ENCODE data around the gene NAV1. TPM values are rescaled to one million over a fixed set of nuclear protein-coding genes. Genes with fewer than 3 reads are reported as not detected.
"Not testable (repeated sequence)": the region's sequence is repeated elsewhere in the genome, so short reads cannot be mapped to it uniquely, and the experiment has no call there.

Gene NAV1
- total RNA-seq, 1 donor from 2014 or later = 44.9 TPM

- no peak for DNase-seq (ENCODE audit: extremely low spot score, unreplicated experiment)
- H3K27me3 Mint-ChIP-seq = peaks cover 31% of the 10 kb centered on the region
Observed at GRCh38 chr1:201542309-201543035, 3.5 kb downstream of the NAV1 start.

GRCh38 chr1:201543871-201544642 lies 5.1 kb downstream of the NAV1 start:
- no peaks in the 10 kb centered on the region for H3K9me3 Mint-ChIP-seq
- TF ChIP-seq CTCF (conservative IDR thresholded peaks at IDR 0.05) = no peak
- H3K4me3 Mint-ChIP-seq = no peak overlapping the region
- peaks cover 21% of the 10 kb centered on the region for H3K27me3 Mint-ChIP-seq
- H3K4me1 Mint-ChIP-seq (ENCODE audit: unreplicated experiment) = peaks cover 13% of the 10 kb centered on the region
- H3K36me3 Mint-ChIP-seq = no peaks in the 10 kb centered on the region
- no peak for DNase-seq (ENCODE audit: extremely low spot score, unreplicated experiment)
- H3K27ac Mint-ChIP-seq = peak overlapping the region; percentile 11

More at GRCh38 chr1:201542309-201543035, 3.5 kb downstream of the NAV1 start:
- no peaks in the 10 kb centered on the region for H3K9me3 Mint-ChIP-seq
- no peak for TF ChIP-seq CTCF (conservative IDR thresholded peaks at IDR 0.05)
- peak overlapping the region; percentile 23 for H3K4me3 Mint-ChIP-seq
- H3K4me1 Mint-ChIP-seq (ENCODE audit: unreplicated experiment) = peaks cover 18% of the 10 kb centered on the region
- H3K27ac Mint-ChIP-seq = no peak overlapping the region
- no peaks in the 10 kb centered on the region for H3K36me3 Mint-ChIP-seq

GRCh38 chr1:201544710-201545109 lies 5.8 kb downstream of the NAV1 start:
- DNase-seq (ENCODE audit: extremely low spot score, unreplicated experiment) = no peak
- no peaks in the 10 kb centered on the region for H3K9me3 Mint-ChIP-seq
- peaks cover 17% of the 10 kb centered on the region for H3K27me3 Mint-ChIP-seq
- H3K36me3 Mint-ChIP-seq = no peaks in the 10 kb centered on the region
- no peak for TF ChIP-seq CTCF (conservative IDR thresholded peaks at IDR 0.05)
- no peak overlapping the region for H3K4me3 Mint-ChIP-seq
- peaks cover 13% of the 10 kb centered on the region for H3K4me1 Mint-ChIP-seq (ENCODE audit: unreplicated experiment)
- no peak overlapping the region for H3K27ac Mint-ChIP-seq

- H3K27me3 Mint-ChIP-seq = peaks cover 4% of the 10 kb centered on the region
- peak; percentile 12 for TF ChIP-seq CTCF (conservative IDR thresholded peaks at IDR 0.05)
- peaks cover 4% of the 10 kb centered on the region for H3K4me1 Mint-ChIP-seq (ENCODE audit: unreplicated experiment)
- no peak for DNase-seq (ENCODE audit: extremely low spot score, unreplicated experiment)
- H3K4me3 Mint-ChIP-seq = no peak overlapping the region
- H3K36me3 Mint-ChIP-seq = no peaks in the 10 kb centered on the region
- H3K9me3 Mint-ChIP-seq = no peaks in the 10 kb centered on the region
- H3K27ac Mint-ChIP-seq = peak overlapping the region; percentile 19
Observed at GRCh38 chr1:201545851-201546492, 7.0 kb downstream of the NAV1 start.

GRCh38 chr1:201549522-201549921 lies 10.6 kb downstream of the NAV1 start:
- H3K4me1 Mint-ChIP-seq (ENCODE audit: unreplicated experiment) = peaks cover 16% of the 10 kb centered on the region
- not testable (repeated sequence) for H3K27ac Mint-ChIP-seq; DNase-seq (ENCODE audit: extremely low spot score, unreplicated experiment); H3K27me3 Mint-ChIP-seq; H3K36me3 Mint-ChIP-seq; H3K4me3 Mint-ChIP-seq; H3K9me3 Mint-ChIP-seq

- no peak for DNase-seq (ENCODE audit: extremely low spot score, unreplicated experiment)
- H3K27me3 Mint-ChIP-seq = no peaks in the 10 kb centered on the region
- TF ChIP-seq CTCF (conservative IDR thresholded peaks at IDR 0.05) = no peak
- no peaks in the 10 kb centered on the region for H3K36me3 Mint-ChIP-seq
- no peak overlapping the region for H3K4me3 Mint-ChIP-seq
- H3K27ac Mint-ChIP-seq = no peak overlapping the region
- H3K9me3 Mint-ChIP-seq = no peaks in the 10 kb centered on the region
- peaks cover 24% of the 10 kb centered on the region for H3K4me1 Mint-ChIP-seq (ENCODE audit: unreplicated experiment)
Observed at GRCh38 chr1:201551096-201551495, 12.2 kb downstream of the NAV1 start.

Data from type B pancreatic cell (in vitro differentiated cells).